Gastrocnemius medialis (tissue), 4 donors: ENCODE results near the gene VSTM1.

Experiments
- CTCF ChIP-seq, 5 experiments: fragments of 450-650 bp in 3 of 5; fragments of 200-600 bp in 2 of 5; sonication (generic) in 2 of 5; IDR thresholded peaks in 4 of 5; conservative IDR thresholded peaks in 1 of 5; 1 replicate in 4 of 5; 2 replicates in 1 of 5; pipeline ENCODE4 v1.5.1; 2016 to 2019; ENCODE audit warnings: antibody characterized with exemption in 5 of 5, mild to moderate bottlenecking in 3 of 5, moderate library complexity in 3 of 5
- POLR2A ChIP-seq, 2 donors: fragments of 450-650 bp; IDR thresholded peaks; one replicate each; pipeline ENCODE4 v1.6.1; 2017; ENCODE audit warnings: antibody characterized with exemption in 2 of 2, mild to moderate bottlenecking in 2 of 2, moderate library complexity in 2 of 2

- no peak for TF ChIP-seq CTCF (IDR thresholded peaks at IDR 0.05 in 4 of 5, conservative IDR thresholded peaks at IDR 0.05 in 1 of 5)
- no peak for TF ChIP-seq POLR2A (IDR thresholded peaks at IDR 0.05)
These were observed 33.0 kb upstream of the VSTM1 start for GRCh38 chr19:54096617-54097106.
